ENCODE data around the gene GABRB3.

Gene GABRB3

GRCh38 chr15:26661107-26661506, 111.8 kb downstream of the GABRB3 start:
- Mint-ChIP-seq H3K4me3 (no peak overlapping the region), H3K27me3 (ENCODE audit: low read depth) (no peaks in the 10 kb centered on the region), H3K4me1 (peaks cover 21% of the 10 kb centered on the region), H3K36me3 (ENCODE audit: low read depth) (no peaks in the 10 kb centered on the region), H3K27ac (no peak overlapping the region), H3K9me3 (no peaks in the 10 kb centered on the region)
- TF ChIP-seq, protein P1, sequence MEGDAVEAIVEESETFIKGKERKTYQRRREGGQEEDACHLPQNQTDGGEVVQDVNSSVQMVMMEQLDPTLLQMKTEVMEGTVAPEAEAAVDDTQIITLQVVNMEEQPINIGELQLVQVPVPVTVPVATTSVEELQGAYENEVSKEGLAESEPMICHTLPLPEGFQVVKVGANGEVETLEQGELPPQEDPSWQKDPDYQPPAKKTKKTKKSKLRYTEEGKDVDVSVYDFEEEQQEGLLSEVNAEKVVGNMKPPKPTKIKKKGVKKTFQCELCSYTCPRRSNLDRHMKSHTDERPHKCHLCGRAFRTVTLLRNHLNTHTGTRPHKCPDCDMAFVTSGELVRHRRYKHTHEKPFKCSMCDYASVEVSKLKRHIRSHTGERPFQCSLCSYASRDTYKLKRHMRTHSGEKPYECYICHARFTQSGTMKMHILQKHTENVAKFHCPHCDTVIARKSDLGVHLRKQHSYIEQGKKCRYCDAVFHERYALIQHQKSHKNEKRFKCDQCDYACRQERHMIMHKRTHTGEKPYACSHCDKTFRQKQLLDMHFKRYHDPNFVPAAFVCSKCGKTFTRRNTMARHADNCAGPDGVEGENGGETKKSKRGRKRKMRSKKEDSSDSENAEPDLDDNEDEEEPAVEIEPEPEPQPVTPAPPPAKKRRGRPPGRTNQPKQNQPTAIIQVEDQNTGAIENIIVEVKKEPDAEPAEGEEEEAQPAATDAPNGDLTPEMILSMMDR (IDR thresholded peaks at IDR 0.05; ENCODE audit: unreplicated experiment in 3 of 3): no peak

DNA sequence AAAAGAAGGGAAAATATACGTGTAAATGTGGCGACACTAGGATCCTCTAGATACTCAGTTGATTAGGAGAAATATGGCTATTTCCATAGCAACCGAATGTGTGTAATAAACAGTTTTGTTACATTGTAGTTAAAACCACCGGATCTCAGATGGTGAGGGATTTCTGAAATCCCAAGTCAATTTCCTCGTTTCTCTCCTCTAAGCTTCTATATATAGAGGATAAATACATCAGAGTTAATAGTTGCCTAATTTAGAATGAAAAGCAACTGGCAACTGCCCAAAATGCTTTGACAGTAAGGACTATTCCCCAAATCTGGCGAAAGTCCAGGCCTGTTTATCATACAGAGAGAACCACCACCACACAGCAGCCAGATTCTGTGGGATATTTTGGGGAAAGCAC, 112.6 kb downstream of the GABRB3 start:
- Mint-ChIP-seq H3K27ac (no peak overlapping the region), H3K4me3 (no peak overlapping the region), H3K4me1 (peaks cover 18% of the 10 kb centered on the region), H3K27me3 (ENCODE audit: low read depth) (no peaks in the 10 kb centered on the region), H3K36me3 (ENCODE audit: low read depth) (no peaks in the 10 kb centered on the region), H3K9me3 (peaks cover 2% of the 10 kb centered on the region)
- TF ChIP-seq, protein P1 (IDR thresholded peaks at IDR 0.05; ENCODE audit: unreplicated experiment in 3 of 3): no peak

DNA sequence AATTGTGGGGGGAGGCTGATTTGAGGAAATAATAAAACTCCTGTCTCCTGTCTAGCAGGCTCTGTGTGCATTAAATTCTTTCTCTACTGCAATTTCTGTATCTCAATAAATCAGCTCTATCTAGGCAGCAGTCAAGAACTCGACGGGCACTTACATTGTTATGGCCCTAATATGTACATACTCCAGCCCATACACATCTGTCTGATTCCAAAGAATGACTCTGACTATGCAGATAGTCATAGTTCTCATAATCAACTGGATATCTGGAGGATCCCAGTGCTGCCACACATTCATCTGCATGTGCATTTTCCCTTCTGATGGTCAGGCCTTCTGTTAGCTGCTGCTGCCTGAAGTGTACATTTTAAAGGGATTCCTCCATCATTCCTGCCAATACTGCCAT, 114.6 kb downstream of the GABRB3 start:
- Mint-ChIP-seq H3K4me1 (peaks cover 18% of the 10 kb centered on the region), H3K4me3 (no peak overlapping the region), H3K27me3 (ENCODE audit: low read depth) (no peaks in the 10 kb centered on the region), H3K9me3 (peaks cover 2% of the 10 kb centered on the region), H3K27ac (no peak overlapping the region), H3K36me3 (ENCODE audit: low read depth) (no peaks in the 10 kb centered on the region)
- TF ChIP-seq, protein P1 (IDR thresholded peaks at IDR 0.05; ENCODE audit: unreplicated experiment in 3 of 3): no peak

DNA sequence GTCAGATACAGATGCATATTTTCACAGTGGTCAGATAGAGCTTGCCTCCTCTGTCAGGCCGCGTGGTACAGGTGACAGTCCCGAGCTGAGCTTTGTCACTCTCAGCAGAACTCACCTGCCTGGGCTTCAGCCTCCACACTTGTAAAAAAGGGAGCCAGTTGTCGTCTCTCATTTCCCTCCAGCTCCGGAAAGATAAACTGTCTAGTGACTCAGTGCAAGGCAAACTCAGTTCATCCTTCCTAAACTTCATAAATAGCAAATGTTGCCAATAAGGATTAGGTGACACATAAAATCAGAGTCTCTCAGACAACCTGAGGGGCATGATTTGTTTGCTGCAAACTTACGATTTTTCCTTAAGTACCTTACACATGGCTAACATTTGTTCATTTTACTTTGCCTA, 116.8 kb downstream of the GABRB3 start:
- Mint-ChIP-seq H3K36me3 (ENCODE audit: low read depth) (no peaks in the 10 kb centered on the region), H3K9me3 (peaks cover 2% of the 10 kb centered on the region), H3K27ac (no peak overlapping the region), H3K4me1 (peaks cover 6% of the 10 kb centered on the region), H3K4me3 (no peak overlapping the region), H3K27me3 (ENCODE audit: low read depth) (no peaks in the 10 kb centered on the region)
- TF ChIP-seq, protein P1 (IDR thresholded peaks at IDR 0.05; ENCODE audit: unreplicated experiment in 3 of 3): no peak

DNA sequence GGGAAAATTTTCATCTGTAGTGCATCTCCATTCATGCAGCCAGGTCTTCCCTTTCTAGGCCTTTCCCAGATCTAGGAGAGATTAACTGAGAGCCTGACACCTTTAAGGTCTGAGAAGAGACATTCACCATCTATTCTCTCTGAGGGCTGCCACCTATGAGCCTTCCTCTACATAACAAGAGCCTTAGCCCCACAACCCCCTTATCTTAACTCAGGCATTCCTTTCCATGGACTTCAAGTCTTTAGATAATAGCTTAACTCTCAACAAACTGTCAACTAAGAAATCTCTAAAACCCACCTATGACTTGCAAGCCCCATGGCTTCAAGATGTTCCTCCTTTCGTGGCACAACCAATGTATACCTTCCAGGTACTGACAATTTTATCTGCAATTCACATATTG, 121.0 kb downstream of the GABRB3 start:
- Mint-ChIP-seq H3K4me1 (no peaks in the 10 kb centered on the region), H3K36me3 (ENCODE audit: low read depth) (no peaks in the 10 kb centered on the region), H3K27ac (no peak overlapping the region), H3K9me3 (peaks cover 10% of the 10 kb centered on the region), H3K27me3 (ENCODE audit: low read depth) (no peaks in the 10 kb centered on the region), H3K4me3 (no peak overlapping the region)
- TF ChIP-seq, protein P1 (IDR thresholded peaks at IDR 0.05; ENCODE audit: unreplicated experiment in 3 of 3): no peak

GRCh38 chr15:26648676-26649075, 124.2 kb downstream of the GABRB3 start:
- peaks cover 3% of the 10 kb centered on the region for H3K27me3 Mint-ChIP-seq (ENCODE audit: low read depth)
- TF ChIP-seq, protein P1 (IDR thresholded peaks at IDR 0.05; ENCODE audit: unreplicated experiment in 3 of 3): no peak
- no peak overlapping the region for H3K4me3 Mint-ChIP-seq
- no peaks in the 10 kb centered on the region for H3K36me3 Mint-ChIP-seq (ENCODE audit: low read depth)
- H3K9me3 Mint-ChIP-seq: peaks cover 8% of the 10 kb centered on the region
- H3K4me1 Mint-ChIP-seq: no peaks in the 10 kb centered on the region
- H3K27ac Mint-ChIP-seq: no peak overlapping the region
